ENCODE data around the gene DMRTC1B. TPM values are rescaled to one million over a fixed set of nuclear protein-coding genes. Genes with fewer than 3 reads are reported as not detected.
"Not testable (repeated sequence)": the region's sequence is repeated elsewhere in the genome, so short reads cannot be mapped to it uniquely, and the experiment has no call there.

The DMRTC1B gene
- total and polyA plus RNA-seq, 7 experiments from 2014 or later: 1.6 to 3.1 (median 2.7) TPM; not detected in 1

- H3K4me3 Mint-ChIP-seq; H3K9me3 Mint-ChIP-seq; H3K27ac Mint-ChIP-seq; H3K4me1 Mint-ChIP-seq; H3K36me3 Mint-ChIP-seq; H3K4me3 ChIP-seq (ENCODE audit: low read length); H3K27me3 ChIP-seq (ENCODE audit: control insufficient read depth in 2 of 2, insufficient read depth in 2 of 2, low read length in 2 of 2); H3K9me3 ChIP-seq (ENCODE audit: control insufficient read depth in 2 of 3, low read length in 3 of 3); H3K4me1 ChIP-seq (ENCODE audit: control insufficient read depth in 2 of 2, insufficient read depth in 2 of 2, low read length in 2 of 2); CTCF ChIA-PET; POLR2A ChIA-PET; H3K36me3 ChIP-seq (ENCODE audit: control insufficient read depth in 2 of 3, insufficient read depth in 3 of 3, low read length in 3 of 3); intact Hi-C loops (cut with micrococcal nuclease); H3K27me3 Mint-ChIP-seq; H3K27ac ChIP-seq (ENCODE audit: low read depth, low read length); DNase-seq: not testable (repeated sequence)
- ATAC-seq: peak; percentile 79
Observed at GRCh38 chrX:72777467-72777790, 739 bp downstream of the DMRTC1B start.

- CTCF ChIA-PET; H3K36me3 ChIP-seq (ENCODE audit: control insufficient read depth in 2 of 3, insufficient read depth in 3 of 3, low read length in 3 of 3); H3K27ac ChIP-seq (ENCODE audit: low read depth, low read length); H3K9me3 Mint-ChIP-seq; H3K27ac Mint-ChIP-seq; H3K4me3 Mint-ChIP-seq; H3K27me3 Mint-ChIP-seq; H3K9me3 ChIP-seq (ENCODE audit: control insufficient read depth in 2 of 3, low read length in 3 of 3); H3K27me3 ChIP-seq (ENCODE audit: control insufficient read depth in 2 of 2, insufficient read depth in 2 of 2, low read length in 2 of 2); POLR2A ChIA-PET; H3K4me1 ChIP-seq (ENCODE audit: control insufficient read depth in 2 of 2, insufficient read depth in 2 of 2, low read length in 2 of 2); H3K4me3 ChIP-seq (ENCODE audit: low read length); H3K36me3 Mint-ChIP-seq; H3K4me1 Mint-ChIP-seq; DNase-seq; intact Hi-C loops (cut with micrococcal nuclease): not testable (repeated sequence)
- peak; percentile 26 for ATAC-seq
Observed at GRCh38 chrX:72778146-72778545, 1.5 kb downstream of the DMRTC1B start.

- POLR2A ChIA-PET; H3K9me3 ChIP-seq (ENCODE audit: control insufficient read depth in 2 of 3, low read length in 3 of 3); H3K27ac ChIP-seq (ENCODE audit: low read depth, low read length); ATAC-seq; H3K36me3 ChIP-seq (ENCODE audit: control insufficient read depth in 2 of 3, insufficient read depth in 3 of 3, low read length in 3 of 3); CTCF ChIA-PET; H3K36me3 Mint-ChIP-seq; H3K27me3 Mint-ChIP-seq; H3K27ac Mint-ChIP-seq; H3K4me1 Mint-ChIP-seq; H3K4me3 Mint-ChIP-seq; H3K4me1 ChIP-seq (ENCODE audit: control insufficient read depth in 2 of 2, insufficient read depth in 2 of 2, low read length in 2 of 2); DNase-seq; H3K9me3 Mint-ChIP-seq; intact Hi-C loops (cut with micrococcal nuclease); H3K27me3 ChIP-seq (ENCODE audit: control insufficient read depth in 2 of 2, insufficient read depth in 2 of 2, low read length in 2 of 2); H3K4me3 ChIP-seq (ENCODE audit: low read length): not testable (repeated sequence)
Observed at GRCh38 chrX:72782560-72782959, 5.9 kb downstream of the DMRTC1B start, which contains the start of gene FAM236B. TSS of gene FAM236B (minus strand) at chrX:72782660. CDS start at chrX:72782560, 100 bp downstream.

- H3K4me1 ChIP-seq (ENCODE audit: control insufficient read depth in 2 of 2, insufficient read depth in 2 of 2, low read length in 2 of 2); H3K9me3 ChIP-seq (ENCODE audit: control insufficient read depth in 2 of 3, low read length in 3 of 3); H3K4me3 ChIP-seq (ENCODE audit: low read length); H3K4me3 Mint-ChIP-seq; H3K36me3 ChIP-seq (ENCODE audit: control insufficient read depth in 2 of 3, insufficient read depth in 3 of 3, low read length in 3 of 3); H3K27me3 ChIP-seq (ENCODE audit: control insufficient read depth in 2 of 2, insufficient read depth in 2 of 2, low read length in 2 of 2); H3K4me1 Mint-ChIP-seq; H3K27ac ChIP-seq (ENCODE audit: low read depth, low read length); H3K27ac Mint-ChIP-seq; CTCF ChIA-PET; H3K9me3 Mint-ChIP-seq; H3K27me3 Mint-ChIP-seq; ATAC-seq; H3K36me3 Mint-ChIP-seq; POLR2A ChIA-PET; DNase-seq; intact Hi-C loops (cut with micrococcal nuclease): not testable (repeated sequence)
Observed at GRCh38 chrX:72783365-72783936, 6.8 kb downstream of the DMRTC1B start.

- ATAC-seq; CTCF ChIA-PET; DNase-seq; H3K27ac ChIP-seq (ENCODE audit: low read depth, low read length); H3K4me1 ChIP-seq (ENCODE audit: control insufficient read depth in 2 of 2, insufficient read depth in 2 of 2, low read length in 2 of 2); H3K27ac Mint-ChIP-seq; H3K4me1 Mint-ChIP-seq; H3K4me3 ChIP-seq (ENCODE audit: low read length); H3K9me3 Mint-ChIP-seq; intact Hi-C loops (cut with micrococcal nuclease); H3K36me3 ChIP-seq (ENCODE audit: control insufficient read depth in 2 of 3, insufficient read depth in 3 of 3, low read length in 3 of 3); H3K36me3 Mint-ChIP-seq; H3K27me3 ChIP-seq (ENCODE audit: control insufficient read depth in 2 of 2, insufficient read depth in 2 of 2, low read length in 2 of 2); H3K9me3 ChIP-seq (ENCODE audit: control insufficient read depth in 2 of 3, low read length in 3 of 3); POLR2A ChIA-PET; H3K27me3 Mint-ChIP-seq; H3K4me3 Mint-ChIP-seq: not testable (repeated sequence)
Observed at GRCh38 chrX:72783964-72784363, 7.3 kb downstream of the DMRTC1B start.

GRCh38 chrX:72788142-72788541, 11.5 kb downstream of the DMRTC1B start:
- intact Hi-C loops (cut with micrococcal nuclease); H3K27ac Mint-ChIP-seq; H3K9me3 Mint-ChIP-seq; POLR2A ChIA-PET; H3K27me3 ChIP-seq (ENCODE audit: control insufficient read depth in 2 of 2, insufficient read depth in 2 of 2, low read length in 2 of 2); H3K27ac ChIP-seq (ENCODE audit: low read depth, low read length); H3K4me1 Mint-ChIP-seq; H3K9me3 ChIP-seq (ENCODE audit: control insufficient read depth in 2 of 3, low read length in 3 of 3); H3K4me3 ChIP-seq (ENCODE audit: low read length); H3K4me3 Mint-ChIP-seq; H3K36me3 Mint-ChIP-seq; CTCF ChIA-PET; ATAC-seq; H3K27me3 Mint-ChIP-seq; H3K4me1 ChIP-seq (ENCODE audit: control insufficient read depth in 2 of 2, insufficient read depth in 2 of 2, low read length in 2 of 2); DNase-seq; H3K36me3 ChIP-seq (ENCODE audit: control insufficient read depth in 2 of 3, insufficient read depth in 3 of 3, low read length in 3 of 3): not testable (repeated sequence)

GRCh38 chrX:72790390-72790789, 13.7 kb downstream of the DMRTC1B start:
- H3K4me3 ChIP-seq (ENCODE audit: low read length); POLR2A ChIA-PET; H3K36me3 ChIP-seq (ENCODE audit: control insufficient read depth in 2 of 3, insufficient read depth in 3 of 3, low read length in 3 of 3); H3K4me1 Mint-ChIP-seq; DNase-seq; H3K27ac Mint-ChIP-seq; H3K4me1 ChIP-seq (ENCODE audit: control insufficient read depth in 2 of 2, insufficient read depth in 2 of 2, low read length in 2 of 2); H3K27me3 Mint-ChIP-seq; H3K9me3 ChIP-seq (ENCODE audit: control insufficient read depth in 2 of 3, low read length in 3 of 3); ATAC-seq; intact Hi-C loops (cut with micrococcal nuclease); H3K27me3 ChIP-seq (ENCODE audit: control insufficient read depth in 2 of 2, insufficient read depth in 2 of 2, low read length in 2 of 2); H3K9me3 Mint-ChIP-seq; CTCF ChIA-PET; H3K36me3 Mint-ChIP-seq; H3K4me3 Mint-ChIP-seq; H3K27ac ChIP-seq (ENCODE audit: low read depth, low read length): not testable (repeated sequence)
